ENCODE results near the gene TAS2R31. TPM values are rescaled to one million over a fixed set of nuclear protein-coding genes. Genes with fewer than 3 reads are reported as not detected.
"Not testable (repeated sequence)": the region's sequence is repeated elsewhere in the genome, so short reads cannot be mapped to it uniquely, and the experiment has no call there.

Gene TAS2R31
- total and polyA plus RNA-seq, 2 donors (not counting 1 experiment from before 2014, with no cell fraction given), result 0.86 to 5.7 TPM

GRCh38 chr12:11040162-11040561 is 9.0 kb upstream of the TAS2R31 start:
- no peak overlapping the region for H2AFZ ChIP-seq (ENCODE audit: insufficient read depth, low read depth, low read length, poor library complexity, severe bottlenecking)
- DNase-seq (no peak), ATAC-seq (ENCODE audit: low read depth) (no peak)
- H3K4me3 ChIP-seq (ENCODE audit: control extremely low read depth in 1 of 5, extremely low read depth in 1 of 5, insufficient read depth in 1 of 5, low read depth in 2 of 5, low read length in 4 of 5), result no peak overlapping the region
- intact Hi-C loops (cut with micrococcal nuclease), result no loop called here
- no peak overlapping the region for H3K27ac Mint-ChIP-seq
- H3K9me3 ChIP-seq (ENCODE audit: control extremely low read depth in 1 of 3, control insufficient read depth in 2 of 3, insufficient read depth in 1 of 3, low read length in 2 of 3), result no peaks in the 10 kb centered on the region
- H3K27me3 ChIP-seq (replicated peaks in 1 of 4; ENCODE audit: control extremely low read depth in 1 of 4, control insufficient read depth in 3 of 4, insufficient read depth in 4 of 4, low read length in 3 of 4), result no peaks in the 10 kb centered on the region
- peaks cover 3 to 8% of the 10 kb centered on the region in 2 experiments for H3K36me3 ChIP-seq (replicated peaks in 1 of 2; ENCODE audit: control extremely low read depth in 1 of 2, control insufficient read depth in 1 of 2, extremely low read depth in 1 of 2, insufficient read depth in 2 of 2, low read length in 1 of 2)
- CTCF ChIA-PET, result no interaction called here
- peaks cover 4% of the 10 kb centered on the region for H3K9me3 Mint-ChIP-seq (ENCODE audit: insufficient read depth)
- no peak for TF ChIP-seq EZH2 (IDR thresholded peaks at IDR 0.05; ENCODE audit: borderline replicate concordance, insufficient read depth, low read depth, low read length, poor library complexity, severe bottlenecking)
- no peak for TF ChIP-seq CTCF (IDR thresholded peaks at IDR 0.05)
- POLR2A ChIA-PET, result no interaction called here
- H3K27me3 Mint-ChIP-seq, result no peaks in the 10 kb centered on the region
- no peaks in the 10 kb centered on the region for H3K79me2 ChIP-seq (ENCODE audit: control insufficient read depth, insufficient read depth, low read length)
- H3K4me1 Mint-ChIP-seq, result no peaks in the 10 kb centered on the region
- no peak overlapping the region for H3K9ac ChIP-seq (ENCODE audit: low read length)
- no peaks in the 10 kb centered on the region for H4K20me1 ChIP-seq (ENCODE audit: control insufficient read depth, insufficient read depth, low read length, poor library complexity, severe bottlenecking)
- no peak overlapping the region for H3K4me2 ChIP-seq (replicated peaks; ENCODE audit: low read depth, low read length, poor library complexity, severe bottlenecking)
- no peak overlapping the region for H3K27ac ChIP-seq (ENCODE audit: low read length in 2 of 2)
- no peaks in the 10 kb centered on the region for H3K4me1 ChIP-seq (ENCODE audit: control insufficient read depth in 2 of 2, insufficient read depth in 2 of 2, low read length in 2 of 2)
- WGBS (ENCODE audit: insufficient coverage), result no CpG with 5 or more reads among the region's 1 CpG
- H3K4me3 Mint-ChIP-seq, result no peak overlapping the region

GRCh38 chr12:11039171-11039570 is 8.0 kb upstream of the TAS2R31 start:
- Histone ChIP-seq H3K4me1 (ENCODE audit: control insufficient read depth in 2 of 2, insufficient read depth in 2 of 2, low read length in 2 of 2) (no peaks in the 10 kb centered on the region), H3K27ac (ENCODE audit: low read length in 2 of 2) (no peak overlapping the region), H3K4me3 (ENCODE audit: control extremely low read depth in 1 of 5, extremely low read depth in 1 of 5, insufficient read depth in 1 of 5, low read depth in 2 of 5, low read length in 4 of 5) (no peak overlapping the region), H3K36me3 (replicated peaks in 1 of 2; ENCODE audit: control extremely low read depth in 1 of 2, control insufficient read depth in 1 of 2, extremely low read depth in 1 of 2, insufficient read depth in 2 of 2, low read length in 1 of 2) (peaks cover 3 to 4% of the 10 kb centered on the region in 2 experiments), H3K27me3 (replicated peaks in 1 of 4; ENCODE audit: control extremely low read depth in 1 of 4, control insufficient read depth in 3 of 4, insufficient read depth in 4 of 4, low read length in 3 of 4) (no peaks in the 10 kb centered on the region), H2AFZ (ENCODE audit: insufficient read depth, low read depth, low read length, poor library complexity, severe bottlenecking) (no peak overlapping the region), H4K20me1 (ENCODE audit: control insufficient read depth, insufficient read depth, low read length, poor library complexity, severe bottlenecking) (no peaks in the 10 kb centered on the region), H3K9ac (ENCODE audit: low read length) (no peak overlapping the region), H3K4me2 (replicated peaks; ENCODE audit: low read depth, low read length, poor library complexity, severe bottlenecking) (no peak overlapping the region), H3K9me3 (ENCODE audit: control extremely low read depth in 1 of 3, control insufficient read depth in 2 of 3, insufficient read depth in 1 of 3, low read length in 2 of 3) (no peaks in the 10 kb centered on the region), H3K79me2 (ENCODE audit: control insufficient read depth, insufficient read depth, low read length) (no peaks in the 10 kb centered on the region)
- Mint-ChIP-seq H3K4me1 (no peaks in the 10 kb centered on the region), H3K27ac (no peak overlapping the region), H3K27me3 (no peaks in the 10 kb centered on the region), H3K4me3 (no peak overlapping the region), H3K9me3 (ENCODE audit: insufficient read depth) (peaks cover 4% of the 10 kb centered on the region)
- DNase-seq, result no peak
- CTCF ChIA-PET, result no interaction called here
- ATAC-seq (ENCODE audit: low read depth), result no peak
- WGBS (ENCODE audit: insufficient coverage), result no CpG with 5 or more reads among the region's 3 CpGs
- TF ChIP-seq EZH2 (IDR thresholded peaks at IDR 0.05; ENCODE audit: borderline replicate concordance, insufficient read depth, low read depth, low read length, poor library complexity, severe bottlenecking), result no peak
- TF ChIP-seq CTCF (IDR thresholded peaks at IDR 0.05), result no peak
- POLR2A ChIA-PET, result no interaction called here
- intact Hi-C loops (cut with micrococcal nuclease), result no loop called here

GRCh38 chr12:11033959-11034358 is 2.8 kb upstream of the TAS2R31 start:
- H3K9me3 ChIP-seq (ENCODE audit: control extremely low read depth in 1 of 3, control insufficient read depth in 2 of 3, insufficient read depth in 1 of 3, low read length in 2 of 3); H3K27ac Mint-ChIP-seq; H3K27me3 Mint-ChIP-seq; H4K20me1 ChIP-seq (ENCODE audit: control insufficient read depth, insufficient read depth, low read length, poor library complexity, severe bottlenecking); H3K4me2 ChIP-seq (replicated peaks; ENCODE audit: low read depth, low read length, poor library complexity, severe bottlenecking); H3K79me2 ChIP-seq (ENCODE audit: control insufficient read depth, insufficient read depth, low read length); H3K36me3 ChIP-seq (replicated peaks in 1 of 2; ENCODE audit: control extremely low read depth in 1 of 2, control insufficient read depth in 1 of 2, extremely low read depth in 1 of 2, insufficient read depth in 2 of 2, low read length in 1 of 2); CTCF ChIA-PET; H3K9ac ChIP-seq (ENCODE audit: low read length); H3K9me3 Mint-ChIP-seq (ENCODE audit: insufficient read depth); H3K27ac ChIP-seq (ENCODE audit: low read length in 2 of 2); H3K4me3 ChIP-seq (ENCODE audit: control extremely low read depth in 1 of 5, extremely low read depth in 1 of 5, insufficient read depth in 1 of 5, low read depth in 2 of 5, low read length in 4 of 5); H3K4me1 ChIP-seq (ENCODE audit: control insufficient read depth in 2 of 2, insufficient read depth in 2 of 2, low read length in 2 of 2); ATAC-seq (ENCODE audit: low read depth); POLR2A ChIA-PET; H3K4me3 Mint-ChIP-seq; H3K4me1 Mint-ChIP-seq; H3K27me3 ChIP-seq (replicated peaks in 1 of 4; ENCODE audit: control extremely low read depth in 1 of 4, control insufficient read depth in 3 of 4, insufficient read depth in 4 of 4, low read length in 3 of 4); DNase-seq; intact Hi-C loops (cut with micrococcal nuclease); H2AFZ ChIP-seq (ENCODE audit: insufficient read depth, low read depth, low read length, poor library complexity, severe bottlenecking): not testable (repeated sequence)
- WGBS (ENCODE audit: insufficient coverage), result no CpG with 5 or more reads among the region's 3 CpGs

Measured in B cell (primary cell).